Measurements from ENCODE around the gene TPTE2. TPM values are rescaled to one million over a fixed set of nuclear protein-coding genes. Genes with fewer than 3 reads are reported as not detected.

Gene TPTE2
- total RNA-seq, 1 donor from 2014 or later = not detected

DNA sequence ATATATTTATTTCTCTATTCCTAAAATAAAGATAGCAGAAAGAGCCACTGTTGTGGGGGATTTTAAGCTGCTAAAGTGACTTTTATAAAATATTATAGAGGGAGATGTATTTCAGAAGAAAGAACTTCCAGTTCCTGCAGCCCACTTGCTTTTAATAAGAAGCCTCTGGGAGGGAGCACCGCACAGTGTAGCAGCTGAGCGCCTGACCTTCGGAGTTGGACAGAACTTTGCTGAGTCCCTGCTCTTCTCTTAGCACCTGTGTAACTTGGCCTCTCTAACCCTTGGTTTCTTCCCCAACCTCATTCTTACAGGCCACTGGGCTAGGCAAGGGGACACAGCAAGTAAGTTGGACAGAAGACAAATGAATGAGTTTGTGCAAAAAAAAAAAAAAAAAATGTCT lies 34.8 kb upstream of the TPTE2 start:
- H3K9me3 Mint-ChIP-seq (ENCODE audit: unreplicated experiment) = peaks cover 4% of the 10 kb centered on the region

DNA sequence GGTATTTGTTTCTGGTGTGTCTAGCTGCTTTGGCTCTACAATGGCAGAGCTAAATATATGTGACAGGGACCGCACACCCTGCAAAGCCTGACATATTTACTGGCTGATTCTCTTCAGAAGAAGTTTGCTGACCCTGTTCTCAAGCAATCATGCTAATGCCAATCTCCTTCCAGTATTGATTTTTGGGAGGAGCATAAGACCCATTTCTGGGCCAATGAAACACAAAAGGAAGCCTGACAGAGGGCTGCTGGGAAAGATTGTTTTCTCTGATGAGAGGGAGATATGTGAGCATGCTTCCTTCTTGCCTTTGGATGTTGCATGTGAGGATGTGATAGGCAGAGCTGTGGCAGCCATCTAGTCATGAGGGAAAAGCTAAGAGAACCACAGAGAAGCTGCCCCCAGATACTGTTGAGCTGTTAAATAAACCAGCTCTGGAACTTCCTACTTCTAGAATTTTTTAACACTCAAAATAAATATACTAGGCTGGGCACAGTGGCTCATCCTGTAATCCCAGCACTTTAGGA lies 31.4 kb upstream of the TPTE2 start:
- H3K27ac Mint-ChIP-seq (ENCODE audit: unreplicated experiment) = no peak overlapping the region

More for the DNA sequence above, 34.8 kb upstream of the TPTE2 start:
- DNase-seq (ENCODE audit: low read depth) (no peak), FAIRE-seq (no peak)
- Histone ChIP-seq H3K4me2 (ENCODE audit: low read length) (no peak overlapping the region), H3K4me1 (ENCODE audit: insufficient read depth, low read length) (no peaks in the 10 kb centered on the region), H3K4me3 (ENCODE audit: insufficient read depth, low read depth, low read length) (no peak overlapping the region), H3K36me3 (ENCODE audit: insufficient read depth, low read length) (no peaks in the 10 kb centered on the region), H3K27me3 (ENCODE audit: insufficient read depth, low read length) (no peaks in the 10 kb centered on the region), H3K9ac (ENCODE audit: low read length) (no peak overlapping the region), H2AFZ (ENCODE audit: low read depth, low read length) (no peak overlapping the region), H4K20me1 (ENCODE audit: insufficient read depth, low read length) (no peaks in the 10 kb centered on the region), H3K27ac (ENCODE audit: low read depth, low read length) (no peak overlapping the region), H3K9me3 (ENCODE audit: insufficient read depth, low read depth, low read length) (no peaks in the 10 kb centered on the region), H3K79me2 (ENCODE audit: insufficient read depth, low read length) (no peaks in the 10 kb centered on the region)
- Mint-ChIP-seq H3K36me3 (ENCODE audit: low read depth, unreplicated experiment) (no peaks in the 10 kb centered on the region), H3K4me1 (ENCODE audit: low read depth, unreplicated experiment) (no peaks in the 10 kb centered on the region), H3K27me3 (ENCODE audit: low read depth, unreplicated experiment) (peaks cover 18% of the 10 kb centered on the region), H3K4me3 (ENCODE audit: unreplicated experiment) (no peak overlapping the region), H3K27ac (ENCODE audit: unreplicated experiment) (no peak overlapping the region)
- TF ChIP-seq EZH2 (IDR thresholded peaks at IDR 0.05; ENCODE audit: insufficient read depth, low read length) (no peak), CTCF (IDR thresholded peaks at IDR 0.05; ENCODE audit: insufficient read depth, low read depth, low read length) (no peak)

More for the DNA sequence above, 31.4 kb upstream of the TPTE2 start:
- no peak overlapping the region for H3K27ac ChIP-seq (ENCODE audit: low read depth, low read length)
- H3K4me3 ChIP-seq (ENCODE audit: insufficient read depth, low read depth, low read length) = no peak overlapping the region
- no peaks in the 10 kb centered on the region for H3K9me3 ChIP-seq (ENCODE audit: insufficient read depth, low read depth, low read length)
- H4K20me1 ChIP-seq (ENCODE audit: insufficient read depth, low read length) = no peaks in the 10 kb centered on the region
- H3K4me1 Mint-ChIP-seq (ENCODE audit: low read depth, unreplicated experiment) = no peaks in the 10 kb centered on the region
- no peaks in the 10 kb centered on the region for H3K4me1 ChIP-seq (ENCODE audit: insufficient read depth, low read length)
- no peak overlapping the region for H3K4me3 Mint-ChIP-seq (ENCODE audit: unreplicated experiment)
- no peak overlapping the region for H2AFZ ChIP-seq (ENCODE audit: low read depth, low read length)
- no peak for FAIRE-seq
- H3K9me3 Mint-ChIP-seq (ENCODE audit: unreplicated experiment) = peaks cover 4% of the 10 kb centered on the region
- TF ChIP-seq EZH2 (IDR thresholded peaks at IDR 0.05; ENCODE audit: insufficient read depth, low read length) (no peak), CTCF (IDR thresholded peaks at IDR 0.05; ENCODE audit: insufficient read depth, low read depth, low read length) (no peak)
- H3K27me3 ChIP-seq (ENCODE audit: insufficient read depth, low read length) = no peaks in the 10 kb centered on the region
- H3K36me3 ChIP-seq (ENCODE audit: insufficient read depth, low read length) = no peaks in the 10 kb centered on the region
- H3K36me3 Mint-ChIP-seq (ENCODE audit: low read depth, unreplicated experiment) = no peaks in the 10 kb centered on the region
- H3K4me2 ChIP-seq (ENCODE audit: low read length) = no peak overlapping the region
- H3K27me3 Mint-ChIP-seq (ENCODE audit: low read depth, unreplicated experiment) = peaks cover 9% of the 10 kb centered on the region
- no peak overlapping the region for H3K9ac ChIP-seq (ENCODE audit: low read length)
- no peaks in the 10 kb centered on the region for H3K79me2 ChIP-seq (ENCODE audit: insufficient read depth, low read length)
- no peak for DNase-seq (ENCODE audit: low read depth)
